Measurements from ENCODE around the gene NIPBL.
"Not testable (repeated sequence)": the region's sequence is repeated elsewhere in the genome, so short reads cannot be mapped to it uniquely, and the experiment has no call there.

NIPBL gene

DNA sequence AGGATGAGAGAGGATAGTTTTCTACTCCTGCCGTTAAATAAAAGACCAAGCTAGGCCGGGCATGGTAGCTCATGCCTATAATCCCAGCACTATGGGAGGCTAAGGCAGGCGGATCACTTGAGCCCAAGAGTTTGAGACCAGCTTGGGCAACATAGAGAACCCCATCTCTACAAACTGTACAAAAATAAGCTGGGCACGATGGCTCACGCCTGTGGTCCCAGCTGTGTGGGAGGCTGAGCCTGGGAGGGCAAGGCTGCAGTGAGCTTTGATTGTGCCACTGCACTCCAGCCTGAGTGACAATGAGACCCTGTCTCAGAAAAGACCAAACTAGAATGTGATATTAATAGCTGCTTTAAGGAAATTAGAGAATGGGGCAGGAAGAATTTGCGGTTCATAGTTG, 158.4 kb downstream of the NIPBL start:
- no peak for DNase-seq (ENCODE audit: low read depth in 2 of 2)

DNA sequence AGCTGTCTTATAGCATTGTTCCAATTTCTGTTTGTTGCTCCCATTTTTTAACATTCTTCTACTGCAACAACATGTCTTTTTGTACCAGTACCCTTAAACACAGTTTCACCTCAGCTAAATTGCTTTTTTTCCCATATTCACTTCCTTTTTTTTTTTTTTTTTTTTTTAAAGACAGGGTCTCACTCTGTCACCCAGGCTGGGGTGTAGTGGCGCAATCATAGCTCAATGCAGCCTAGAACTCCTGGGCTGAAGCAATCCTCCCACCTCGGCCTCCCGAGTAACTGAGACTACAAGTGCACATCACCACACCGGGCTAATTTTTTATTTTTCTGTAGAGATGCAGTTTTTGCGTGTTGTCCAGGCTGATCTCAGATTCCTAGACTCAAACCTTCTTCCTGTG, 161.3 kb downstream of the NIPBL start:
- DNase-seq (ENCODE audit: low read depth in 2 of 2): no peak

DNA sequence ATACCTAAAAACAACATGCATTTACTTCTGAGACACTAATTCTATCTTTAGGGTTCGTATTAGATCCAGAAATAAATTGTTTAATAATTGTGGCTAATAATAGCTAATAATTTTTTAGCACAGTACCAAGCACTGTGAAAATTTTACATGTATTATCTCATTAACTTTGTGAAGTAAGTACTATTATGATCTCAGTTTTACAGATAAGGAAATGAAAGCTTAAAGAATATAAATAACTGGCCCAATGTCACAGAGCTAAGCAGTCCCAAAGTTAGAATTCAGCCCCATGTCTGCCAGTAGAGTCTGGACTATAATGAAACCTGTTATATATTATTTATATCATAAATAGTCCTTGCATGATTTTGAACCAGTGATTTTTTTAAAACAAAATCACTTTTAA, 163.3 kb downstream of the NIPBL start:
- no peak for DNase-seq (ENCODE audit: low read depth in 2 of 2)

DNA sequence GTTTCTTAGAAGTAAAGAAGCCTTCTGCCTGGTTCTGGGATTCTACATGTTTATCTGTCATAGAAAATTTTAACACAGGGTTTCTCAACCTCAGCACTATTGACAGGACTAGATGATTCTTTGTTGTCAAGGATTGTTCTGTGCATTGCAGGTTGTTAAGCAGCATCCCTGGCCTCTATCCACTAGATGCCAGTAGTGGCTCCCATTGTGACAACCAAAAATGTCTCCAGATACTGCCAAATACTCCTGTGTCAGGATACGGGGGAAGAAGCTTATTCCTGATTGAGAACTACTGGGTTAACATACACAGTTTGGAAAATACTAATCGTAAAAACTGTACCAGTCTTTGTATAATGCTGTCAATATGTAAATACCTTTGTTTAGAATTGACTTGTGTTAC, 167.1 kb downstream of the NIPBL start:
- no peak for DNase-seq (ENCODE audit: low read depth in 2 of 2)

DNA sequence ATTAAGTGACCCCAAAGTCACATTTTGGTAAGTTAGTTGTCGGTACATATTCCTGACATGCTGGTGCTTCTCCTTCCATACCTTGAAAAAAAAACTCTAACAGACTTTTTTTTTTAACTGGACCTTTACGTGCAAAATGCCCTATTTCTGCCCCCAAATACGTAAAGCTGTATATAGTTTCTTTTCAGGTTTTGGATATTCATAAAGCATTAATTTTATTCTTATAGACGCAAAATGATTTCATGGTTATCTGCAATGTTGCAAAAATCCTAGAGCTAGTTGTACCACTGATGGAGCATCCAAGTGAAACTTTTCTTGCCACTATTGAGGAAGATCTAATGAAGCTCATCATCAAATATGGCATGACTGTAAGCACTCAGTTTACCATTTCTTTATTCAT, 167.6 kb downstream of the NIPBL start:
- no peak for DNase-seq (ENCODE audit: low read depth in 2 of 2)

DNA sequence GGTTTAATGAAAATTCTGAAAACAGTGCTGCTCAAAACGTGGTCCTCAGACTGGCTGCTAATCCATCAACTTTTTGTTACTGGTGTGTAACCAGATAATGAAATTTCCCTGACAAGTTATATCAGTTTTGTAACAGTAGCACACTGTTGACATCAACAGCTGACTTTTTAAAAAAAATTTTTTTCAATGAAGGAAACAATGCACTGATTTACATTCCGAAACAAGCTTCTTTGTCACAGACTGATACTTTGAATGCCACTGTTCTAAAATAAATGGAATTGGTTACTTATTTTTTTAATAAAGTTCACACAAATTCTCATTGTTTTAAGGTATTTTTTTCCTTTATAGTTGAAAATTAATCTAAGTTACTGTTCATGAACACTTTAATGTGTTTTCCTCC, 169.1 kb downstream of the NIPBL start:
- DNase-seq (ENCODE audit: low read depth in 2 of 2): no peak

DNA sequence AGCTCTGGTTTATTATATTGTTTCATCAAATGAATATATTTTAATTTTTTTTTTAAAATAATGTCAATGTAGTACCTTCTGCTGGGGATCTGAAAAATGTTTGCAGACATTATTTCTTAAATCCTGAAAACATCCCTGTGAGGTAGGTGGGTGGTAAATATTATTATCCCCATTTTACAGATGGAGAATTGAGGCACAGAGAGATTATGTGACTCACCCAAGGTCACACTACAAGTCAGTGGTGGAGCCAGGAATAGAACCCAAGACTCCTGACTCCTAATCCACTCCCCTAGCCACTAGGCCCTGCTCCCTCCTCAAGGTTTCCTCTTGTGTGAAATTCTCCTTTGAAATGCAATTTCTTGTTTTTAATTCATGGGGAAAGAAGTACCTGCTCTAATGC, 171.4 kb downstream of the NIPBL start:
- DNase-seq (ENCODE audit: low read depth in 2 of 2): no peak

DNA sequence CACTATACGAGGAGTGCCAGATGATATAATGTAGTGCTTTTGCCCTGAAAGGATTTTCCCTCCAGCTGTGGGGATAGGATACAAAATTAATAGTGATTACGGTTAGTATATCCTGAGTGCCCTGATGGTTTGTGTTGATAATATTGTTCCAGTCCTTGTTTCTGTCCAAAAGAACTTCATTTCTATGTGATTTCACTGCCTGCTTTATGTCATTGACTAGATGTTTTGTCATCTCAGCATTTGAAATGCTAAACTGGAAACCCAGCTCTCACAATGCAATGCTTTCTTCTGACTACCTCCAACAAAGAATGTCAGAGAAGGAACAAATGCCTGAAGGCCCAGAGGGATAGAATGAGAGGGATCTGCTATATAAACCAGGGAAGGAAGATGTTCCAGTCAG, 177.8 kb downstream of the NIPBL start:
- no peak for DNase-seq (ENCODE audit: low read depth in 2 of 2)

DNA sequence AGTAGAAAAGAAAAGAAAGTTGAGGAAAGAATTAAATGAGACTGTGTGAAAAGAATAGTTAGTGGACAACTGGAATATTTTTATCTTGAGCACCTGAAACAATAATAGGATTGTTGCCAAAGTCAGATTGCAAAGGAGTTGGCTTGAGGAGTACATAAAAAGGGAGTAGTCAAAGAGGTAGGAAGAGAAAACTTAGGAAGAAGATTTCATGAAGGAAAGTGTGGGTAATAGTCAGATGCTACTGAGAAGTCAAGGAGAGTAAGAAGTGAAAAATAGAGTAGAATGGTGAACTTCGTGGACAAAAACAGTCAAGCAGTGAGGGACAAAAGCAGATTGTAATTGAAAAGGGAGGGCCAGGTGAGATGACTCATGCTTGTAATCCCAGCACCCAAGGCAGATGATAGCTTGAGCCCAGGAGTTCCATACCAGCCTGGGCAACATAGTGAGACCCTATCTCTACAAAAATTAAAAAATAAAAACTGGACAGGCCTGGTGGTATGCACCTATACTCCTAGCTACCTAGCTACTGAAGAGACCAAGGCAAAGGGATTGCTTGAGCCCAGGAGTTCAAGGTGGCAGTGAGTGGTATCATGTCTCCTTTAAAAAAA, 178.9 kb downstream of the NIPBL start:
- DNase-seq (ENCODE audit: low read depth in 2 of 2): no peak

DNA sequence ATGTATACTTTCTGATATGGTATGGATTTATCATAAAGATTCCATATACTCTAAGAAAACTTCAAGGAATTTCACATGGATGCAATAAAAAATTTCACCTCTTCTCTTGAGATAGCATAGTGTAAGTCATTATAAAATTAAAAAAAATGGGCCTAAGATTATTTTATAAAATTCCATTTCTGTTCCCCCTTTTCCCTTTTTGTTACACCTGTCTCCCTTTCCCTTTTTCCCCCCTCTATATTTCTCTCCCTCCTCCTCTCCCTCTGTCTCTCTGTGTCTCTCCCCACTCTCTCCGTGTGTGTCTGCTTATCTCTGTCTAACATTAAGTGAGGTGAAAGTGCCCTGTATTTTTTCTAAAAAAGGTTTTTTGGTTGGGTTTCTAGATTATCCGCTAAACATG, 180.2 kb downstream of the NIPBL start:
- no peak for DNase-seq (ENCODE audit: low read depth in 2 of 2)

DNA sequence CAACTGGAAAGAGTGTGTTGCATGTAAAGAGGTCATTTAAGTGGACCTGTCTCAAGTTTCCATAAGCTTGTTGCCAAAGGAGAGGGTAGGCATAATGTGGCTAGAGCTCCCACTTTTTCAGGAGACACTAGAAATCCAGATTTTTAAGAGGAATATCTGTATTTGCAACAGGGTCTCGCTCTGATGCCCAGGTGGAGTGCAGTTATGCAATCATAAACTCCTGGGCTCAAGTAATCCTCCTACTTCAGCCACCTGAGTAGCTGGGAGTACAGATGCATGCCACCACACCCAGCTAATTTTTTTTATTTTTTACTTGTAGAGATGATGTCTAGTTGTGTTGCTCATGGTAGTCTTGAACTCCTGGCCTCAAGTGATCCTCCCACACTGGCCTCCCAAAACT, 183.5 kb downstream of the NIPBL start:
- no peak for DNase-seq (ENCODE audit: low read depth in 2 of 2)

DNA sequence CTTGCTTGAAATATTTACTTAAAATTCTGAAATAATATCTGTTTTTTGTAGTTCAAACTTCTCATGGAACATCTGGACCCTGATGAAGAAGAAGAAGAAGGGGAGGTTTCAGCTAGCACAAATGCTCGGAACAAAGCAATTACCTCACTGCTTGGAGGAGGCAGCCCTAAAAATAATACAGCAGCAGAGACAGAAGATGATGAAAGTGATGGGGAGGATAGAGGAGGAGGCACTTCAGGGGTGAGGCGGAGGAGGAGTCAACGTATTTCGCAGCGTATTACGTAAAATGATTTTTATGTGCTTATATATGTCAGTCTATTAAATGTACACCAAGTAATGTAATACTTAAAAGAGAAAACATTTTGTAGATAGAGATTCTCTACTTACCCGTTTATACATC, 187.2 kb downstream of the NIPBL start:
- DNase-seq (ENCODE audit: low read depth in 2 of 2): no peak

DNA sequence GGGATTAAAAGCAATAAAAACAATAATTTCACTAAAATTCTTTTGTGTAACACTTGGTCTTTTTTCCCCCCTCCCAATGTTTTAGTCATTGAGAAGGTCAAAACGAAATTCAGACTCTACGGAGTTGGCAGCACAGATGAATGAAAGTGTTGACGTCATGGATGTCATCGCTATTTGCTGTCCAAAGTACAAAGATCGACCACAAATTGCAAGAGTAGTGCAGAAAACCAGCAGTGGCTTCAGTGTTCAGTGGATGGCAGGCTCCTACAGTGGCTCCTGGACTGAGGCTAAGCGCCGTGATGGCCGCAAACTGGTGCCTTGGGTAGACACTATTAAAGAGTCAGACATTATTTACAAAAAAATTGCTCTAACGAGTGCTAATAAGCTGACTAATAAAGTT, 187.9 kb downstream of the NIPBL start:
- no peak for DNase-seq (ENCODE audit: low read depth in 2 of 2)

DNA sequence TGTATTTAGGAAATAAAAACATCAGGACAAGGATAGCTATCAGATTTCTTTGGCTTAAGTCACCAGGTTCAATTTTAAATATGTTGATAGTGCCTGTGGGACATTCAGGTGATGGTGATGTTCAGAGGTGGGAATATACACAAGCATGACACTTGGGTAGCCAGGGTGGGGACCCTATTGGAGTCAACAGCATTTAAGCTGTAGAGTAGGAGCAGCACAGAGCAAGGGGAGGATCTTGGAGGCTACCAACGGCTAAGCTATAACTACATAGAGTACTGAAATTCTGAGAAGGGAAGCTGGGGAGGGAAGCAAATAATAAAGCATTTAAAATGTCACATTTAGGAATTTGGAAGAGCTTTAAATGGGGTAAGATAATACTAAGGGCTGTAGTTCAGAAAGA, 194.9 kb downstream of the NIPBL start:
- DNase-seq (ENCODE audit: low read depth in 2 of 2): no peak

DNA sequence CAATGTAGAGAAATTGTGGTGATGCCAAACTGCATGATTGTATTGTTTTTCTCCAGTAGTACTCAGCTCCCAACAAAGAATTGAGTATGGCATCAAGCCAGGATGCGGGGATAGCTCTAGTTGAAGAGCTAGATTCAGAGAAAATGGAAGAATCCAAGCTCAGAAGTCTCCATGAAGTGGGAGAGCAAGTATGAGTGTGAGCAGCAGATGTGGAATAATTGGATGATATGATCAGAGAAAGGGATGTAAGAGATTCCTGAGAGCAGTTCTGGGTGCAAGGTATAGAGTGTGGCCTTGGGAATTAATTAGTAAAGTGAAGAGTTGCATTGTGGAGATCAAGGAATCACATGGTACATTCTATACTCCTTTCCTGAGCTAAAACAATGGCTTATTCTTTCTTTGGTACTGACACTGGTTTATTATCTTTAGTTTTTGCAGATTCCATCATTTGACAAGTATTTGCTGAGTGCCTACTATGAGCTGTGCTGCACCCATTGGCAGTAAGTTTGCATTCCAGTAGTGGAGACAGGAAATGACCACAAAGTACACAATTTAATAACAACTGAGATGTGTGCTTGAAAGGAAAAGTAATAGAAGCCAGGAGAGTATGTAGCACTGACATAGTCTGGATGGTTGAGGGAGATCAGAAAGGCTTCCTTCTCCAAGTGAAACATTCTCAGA, 195.5 kb downstream of the NIPBL start:
- no peak for DNase-seq (ENCODE audit: low read depth in 2 of 2)

DNA sequence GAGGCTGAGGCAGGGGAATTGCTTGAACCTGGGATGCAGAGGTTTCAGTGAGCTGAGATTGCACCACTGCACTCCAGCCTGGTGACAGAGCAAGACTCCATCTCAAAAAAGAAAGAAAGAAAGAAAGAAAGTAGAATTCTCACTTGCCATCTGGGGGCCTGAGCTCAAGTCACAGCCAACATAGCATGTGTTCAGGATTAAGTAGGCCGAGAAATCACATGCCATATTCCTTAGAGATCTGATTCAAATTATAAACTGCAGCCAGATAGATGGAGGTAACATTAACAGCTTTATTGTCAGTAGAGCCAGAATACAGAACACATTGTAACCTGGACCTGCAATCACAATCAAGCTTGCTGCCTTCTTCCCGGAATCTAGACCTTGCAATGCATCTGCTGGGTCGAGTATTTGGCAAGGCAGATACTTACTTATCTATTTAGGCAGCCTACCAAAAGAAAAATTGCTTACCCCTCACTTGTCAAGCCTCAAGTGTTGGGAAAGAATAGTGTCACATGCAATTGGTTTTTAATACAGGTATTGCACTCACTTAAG, 198.9 kb downstream of the NIPBL start:
- DNase-seq (ENCODE audit: low read depth in 2 of 2): no peak

DNA sequence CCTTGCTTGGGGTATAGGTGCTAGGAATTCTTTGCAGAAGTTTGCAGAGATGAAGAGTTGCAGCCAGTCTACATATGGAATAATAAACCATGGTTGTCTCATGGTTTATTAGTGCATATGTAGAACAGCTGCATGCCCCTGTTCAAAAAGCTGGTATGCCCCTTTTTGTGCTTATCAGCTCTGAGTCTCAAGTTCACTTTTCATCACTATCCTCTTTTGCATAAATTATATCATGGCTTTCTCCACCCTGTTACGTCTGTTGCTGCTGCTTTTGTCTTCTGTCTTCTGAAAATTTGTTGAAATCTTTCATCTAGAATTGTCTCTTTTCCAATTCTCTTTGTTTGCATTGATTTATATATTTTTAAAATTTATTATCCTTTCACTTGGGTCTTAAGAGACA, 200.6 kb downstream of the NIPBL start:
- DNase-seq (ENCODE audit: low read depth in 2 of 2): no peak

DNA sequence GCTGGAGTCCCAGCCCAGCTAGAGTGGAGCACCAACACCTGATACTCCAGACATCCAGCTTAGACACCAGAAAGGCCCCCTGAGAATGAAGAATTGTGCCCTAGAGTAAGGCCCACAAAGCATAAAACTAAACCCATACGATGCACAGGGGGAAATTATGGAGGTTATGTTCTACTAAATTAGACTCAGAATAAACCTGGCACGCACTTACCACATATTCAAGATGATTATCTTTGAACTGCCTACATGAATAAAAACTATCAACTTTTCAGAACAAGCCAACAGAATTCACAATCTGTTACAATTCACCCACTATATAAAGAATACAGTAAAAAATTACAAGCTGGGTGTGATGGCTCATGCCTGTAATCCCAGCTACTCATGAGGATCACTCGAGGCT, 204.1 kb downstream of the NIPBL start:
- no peak for DNase-seq (ENCODE audit: low read depth in 2 of 2)

DNA sequence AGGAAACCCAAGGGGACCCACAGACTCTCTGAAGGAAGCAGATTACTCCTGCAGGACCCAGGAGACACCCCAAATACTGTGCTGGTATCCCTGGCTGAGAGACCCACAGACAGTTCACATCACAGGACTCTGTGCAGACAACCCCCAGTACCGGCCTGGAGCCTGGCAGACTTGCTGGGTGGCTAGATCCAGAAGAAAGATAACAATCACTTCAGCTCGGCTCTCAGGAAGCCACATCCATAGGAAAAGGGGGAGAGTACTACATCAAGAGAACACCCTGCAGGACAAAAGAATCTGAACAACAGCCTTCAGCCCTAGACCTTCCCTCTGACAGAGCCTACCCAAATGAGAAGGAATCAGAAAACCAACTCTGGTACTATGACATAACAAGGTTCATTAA, 206.4 kb downstream of the NIPBL start:
- DNase-seq (ENCODE audit: low read depth in 2 of 2): not testable (repeated sequence)

DNA sequence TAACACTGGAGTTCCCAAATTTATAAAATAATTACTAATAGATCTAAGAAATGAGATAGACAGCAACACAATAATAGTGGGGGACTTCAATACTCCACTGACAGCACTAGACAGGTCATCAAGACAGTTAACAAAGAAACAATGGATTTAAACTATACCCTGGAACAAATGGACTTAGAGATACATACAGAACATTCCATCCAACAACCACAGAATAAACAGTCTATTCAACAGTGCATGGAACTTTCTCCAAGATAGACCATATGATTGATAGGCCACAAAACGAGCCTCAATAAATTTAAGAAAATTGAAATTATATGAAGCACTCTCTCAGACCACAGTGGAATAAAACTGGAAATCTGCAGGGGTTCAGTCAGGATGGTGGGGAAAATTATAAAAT, 209.5 kb downstream of the NIPBL start:
- not testable (repeated sequence) for DNase-seq (ENCODE audit: low read depth in 2 of 2)

DNA sequence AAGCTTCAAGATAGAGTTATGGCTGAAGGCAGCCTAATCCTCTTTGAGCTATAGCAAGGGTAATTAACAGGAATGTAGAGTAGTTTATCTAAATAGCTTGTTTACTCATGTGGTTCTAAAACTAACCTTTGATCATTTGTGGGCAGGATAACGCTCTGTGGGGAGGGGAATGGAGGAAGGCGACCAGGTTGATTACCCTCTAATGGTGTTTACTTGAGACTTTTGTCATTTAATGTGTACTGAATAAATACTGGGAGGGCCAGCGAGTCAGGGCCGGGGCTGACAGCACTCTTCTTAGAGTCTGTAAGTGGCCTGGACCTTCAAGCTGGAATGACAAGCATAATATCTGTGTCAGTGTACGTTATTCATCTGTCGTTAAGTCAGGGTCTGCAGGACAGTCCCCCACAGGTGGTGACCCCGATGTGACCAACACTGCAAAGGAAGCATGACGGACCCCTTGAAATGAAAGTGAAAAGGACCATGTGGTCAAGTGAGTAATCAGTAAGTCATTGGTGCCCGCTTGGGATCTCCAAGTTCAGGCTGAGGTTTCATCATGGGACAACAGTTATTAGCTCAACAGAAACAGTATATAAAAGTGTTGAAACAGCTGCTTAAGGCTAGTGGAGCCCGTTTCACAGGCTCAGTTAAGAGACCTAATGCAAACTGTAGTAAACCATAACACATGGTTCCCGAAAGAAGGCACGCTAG, 210.1 kb downstream of the NIPBL start:
- DNase-seq (ENCODE audit: low read depth in 2 of 2): no peak

DNA sequence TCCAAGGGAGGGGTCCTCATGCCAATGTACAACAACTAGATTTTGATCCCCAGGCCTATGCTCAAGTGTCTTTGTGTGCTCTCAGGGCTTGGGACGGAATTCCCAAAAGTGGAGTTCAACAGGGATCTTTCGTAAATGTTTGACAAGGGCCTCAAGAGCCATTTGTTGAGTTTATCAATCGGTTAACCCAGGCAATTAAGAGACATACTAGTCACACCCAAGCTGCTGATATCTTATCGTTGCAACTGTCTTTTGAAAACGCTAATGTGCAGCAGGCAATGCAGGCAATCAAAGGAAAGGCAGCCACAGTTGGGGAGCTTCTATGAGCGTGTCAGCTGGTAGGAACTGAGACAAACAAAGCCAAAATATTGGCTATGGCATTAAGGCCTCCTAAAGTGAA, 211.4 kb downstream of the NIPBL start:
- no peak for DNase-seq (ENCODE audit: low read depth in 2 of 2)

DNA sequence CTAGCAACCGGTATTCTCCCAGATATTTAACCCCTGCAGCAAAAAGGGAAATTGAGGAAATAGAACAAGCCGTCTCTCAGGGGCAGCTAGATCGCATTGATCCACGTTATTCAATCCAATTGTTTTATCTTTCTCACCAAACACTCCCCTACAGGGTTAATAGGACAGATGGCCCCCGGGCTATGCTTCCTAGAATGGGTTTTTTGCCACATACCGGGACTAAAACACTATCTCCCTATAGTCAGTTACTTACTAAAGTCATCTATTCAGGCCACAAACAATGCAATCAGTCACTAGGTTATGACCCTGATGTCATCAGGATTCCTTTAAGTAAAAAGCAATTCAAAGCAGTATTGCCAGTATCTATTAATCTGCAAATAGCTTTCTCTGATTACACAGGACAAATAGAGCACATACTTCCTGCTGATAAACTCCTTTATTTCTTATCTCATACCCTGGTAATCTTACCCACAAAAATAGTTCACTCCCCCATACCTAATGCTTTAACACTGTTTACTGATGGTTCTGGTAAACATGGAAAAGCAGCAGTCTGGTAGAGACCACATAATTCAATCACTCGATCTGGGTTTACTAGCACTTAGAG, 213.7 kb downstream of the NIPBL start:
- DNase-seq (ENCODE audit: low read depth in 2 of 2): no peak

All from stimulated activated CD4-positive, alpha-beta T cell treated with anti-CD3 and anti-CD28 coated beads, Interleukin-4, amount 100 ng/mL, for 48 hours (primary cell).